Measurements from ENCODE around the gene GRM7. TPM values are rescaled to one million over a fixed set of nuclear protein-coding genes. Genes with fewer than 3 reads are reported as not detected.

The GRM7 gene
- polyA plus RNA-seq, 1 donor from 2014 or later = 23.8 TPM

DNA sequence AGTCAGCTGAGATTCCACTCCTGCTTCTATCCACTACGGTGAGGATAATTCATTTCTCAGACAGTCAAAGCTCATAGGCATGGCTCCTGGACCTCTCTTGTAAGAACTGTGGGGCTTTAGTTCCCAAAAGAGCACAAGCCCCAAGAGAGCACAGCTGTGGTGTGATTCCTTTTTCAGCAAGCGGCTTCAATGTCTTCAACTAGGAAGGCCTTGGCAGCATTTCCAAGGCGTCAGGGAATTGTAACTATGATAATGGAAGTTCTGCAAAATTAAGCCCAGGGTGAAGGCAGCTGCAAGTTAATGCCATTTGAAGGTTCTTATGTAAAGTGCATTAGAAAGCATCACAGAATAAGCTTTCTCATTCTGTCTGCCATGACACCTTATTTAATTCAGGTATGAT lies 657.1 kb downstream of the GRM7 start:
- no peak for TF ChIP-seq EZH2 (IDR thresholded peaks at IDR 0.05; ENCODE audit: borderline replicate concordance, insufficient read depth, low read length, poor library complexity, severe bottlenecking)
- TF ChIP-seq POLR2AphosphoS5 (IDR thresholded peaks at IDR 0.05) = peak; percentile 19
- peak; percentile 49 for TF ChIP-seq REST (IDR thresholded peaks at IDR 0.05; ENCODE audit: borderline replicate concordance)
- H3K4me2 ChIP-seq (ENCODE audit: low read length) = no peak overlapping the region
- no peaks in the 10 kb centered on the region for H3K36me3 ChIP-seq (ENCODE audit: insufficient read depth, low read length)
- peak overlapping the region; percentile 38 for H3K27ac ChIP-seq (ENCODE audit: low read length)
- no peaks in the 10 kb centered on the region for H3K9me2 ChIP-seq (ENCODE audit: insufficient read depth, low read length)
- no peaks in the 10 kb centered on the region for H3K79me2 ChIP-seq (replicated peaks; ENCODE audit: insufficient read depth, low read length)
- H3K27me3 ChIP-seq (ENCODE audit: insufficient read depth, low read depth, low read length) = no peaks in the 10 kb centered on the region
- H2AFZ ChIP-seq (ENCODE audit: low read depth, low read length) = no peak overlapping the region
- no peaks in the 10 kb centered on the region for H3F3A ChIP-seq (ENCODE audit: insufficient read depth, low read length, poor library complexity, severe bottlenecking)
- no peak overlapping the region for H3K9ac ChIP-seq (ENCODE audit: low read length)
- no peaks in the 10 kb centered on the region for H4K20me1 ChIP-seq (ENCODE audit: insufficient read depth)
- H3K9me3 ChIP-seq (ENCODE audit: low read length) = no peaks in the 10 kb centered on the region
- H3K4me3 ChIP-seq (ENCODE audit: low read length) = no peak overlapping the region

DNA sequence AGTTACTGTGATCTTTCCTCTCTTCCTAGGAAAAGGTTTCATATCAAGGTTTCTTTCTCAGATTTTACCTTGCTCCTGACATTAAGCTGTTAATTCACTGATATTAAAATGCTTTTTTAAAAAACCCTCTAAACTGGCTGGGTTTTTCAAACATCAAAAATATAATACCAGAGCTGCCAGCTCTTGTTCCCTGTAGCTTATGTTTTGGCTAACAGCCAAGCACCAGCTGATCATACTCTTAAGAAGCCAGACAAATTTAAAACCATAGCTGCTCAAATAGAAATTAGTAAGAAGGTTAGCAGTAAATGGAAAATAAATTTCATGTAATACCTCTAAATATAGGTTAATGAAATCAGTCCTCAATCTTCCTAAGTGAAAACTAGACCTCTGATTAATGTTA lies 657.5 kb downstream of the GRM7 start:
- Histone ChIP-seq H3K36me3 (ENCODE audit: insufficient read depth, low read length) (no peaks in the 10 kb centered on the region), H3F3A (ENCODE audit: insufficient read depth, low read length, poor library complexity, severe bottlenecking) (no peaks in the 10 kb centered on the region), H3K9me3 (ENCODE audit: low read length) (no peaks in the 10 kb centered on the region), H3K27me3 (ENCODE audit: insufficient read depth, low read depth, low read length) (no peaks in the 10 kb centered on the region), H3K4me2 (ENCODE audit: low read length) (no peak overlapping the region), H3K4me3 (ENCODE audit: low read length) (no peak overlapping the region), H3K27ac (ENCODE audit: low read length) (peak overlapping the region; percentile 38), H3K9me2 (ENCODE audit: insufficient read depth, low read length) (no peaks in the 10 kb centered on the region), H4K20me1 (ENCODE audit: insufficient read depth) (no peaks in the 10 kb centered on the region), H2AFZ (ENCODE audit: low read depth, low read length) (no peak overlapping the region), H3K79me2 (replicated peaks; ENCODE audit: insufficient read depth, low read length) (no peaks in the 10 kb centered on the region), H3K9ac (ENCODE audit: low read length) (no peak overlapping the region)
- TF ChIP-seq EP300 (conservative IDR thresholded peaks at IDR 0.05; ENCODE audit: poor library complexity, severe bottlenecking) (no peak), POLR2AphosphoS5 (IDR thresholded peaks at IDR 0.05) (no peak), SMC3 (conservative IDR thresholded peaks at IDR 0.05; ENCODE audit: poor library complexity) (no peak), EZH2 (IDR thresholded peaks at IDR 0.05; ENCODE audit: borderline replicate concordance, insufficient read depth, low read length, poor library complexity, severe bottlenecking) (no peak), TAF1 (IDR thresholded peaks at IDR 0.05; ENCODE audit: low read depth) (no peak), REST (IDR thresholded peaks at IDR 0.05; ENCODE audit: borderline replicate concordance) (no peak), RAD21 (conservative IDR thresholded peaks at IDR 0.05) (no peak), MXI1 (conservative IDR thresholded peaks at IDR 0.05; ENCODE audit: poor library complexity, severe bottlenecking) (no peak)
- TF ChIP-seq, protein P1, sequence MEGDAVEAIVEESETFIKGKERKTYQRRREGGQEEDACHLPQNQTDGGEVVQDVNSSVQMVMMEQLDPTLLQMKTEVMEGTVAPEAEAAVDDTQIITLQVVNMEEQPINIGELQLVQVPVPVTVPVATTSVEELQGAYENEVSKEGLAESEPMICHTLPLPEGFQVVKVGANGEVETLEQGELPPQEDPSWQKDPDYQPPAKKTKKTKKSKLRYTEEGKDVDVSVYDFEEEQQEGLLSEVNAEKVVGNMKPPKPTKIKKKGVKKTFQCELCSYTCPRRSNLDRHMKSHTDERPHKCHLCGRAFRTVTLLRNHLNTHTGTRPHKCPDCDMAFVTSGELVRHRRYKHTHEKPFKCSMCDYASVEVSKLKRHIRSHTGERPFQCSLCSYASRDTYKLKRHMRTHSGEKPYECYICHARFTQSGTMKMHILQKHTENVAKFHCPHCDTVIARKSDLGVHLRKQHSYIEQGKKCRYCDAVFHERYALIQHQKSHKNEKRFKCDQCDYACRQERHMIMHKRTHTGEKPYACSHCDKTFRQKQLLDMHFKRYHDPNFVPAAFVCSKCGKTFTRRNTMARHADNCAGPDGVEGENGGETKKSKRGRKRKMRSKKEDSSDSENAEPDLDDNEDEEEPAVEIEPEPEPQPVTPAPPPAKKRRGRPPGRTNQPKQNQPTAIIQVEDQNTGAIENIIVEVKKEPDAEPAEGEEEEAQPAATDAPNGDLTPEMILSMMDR (IDR thresholded peaks at IDR 0.05; ENCODE audit: poor library complexity, severe bottlenecking) = no peak
